GM21737 (cell line): Measurements from ENCODE around the gene SNRPB2.

ENCODE experiments used
- ATAC-seq: cut with Tn5 transposase; IDR thresholded peaks from one replicate; pipeline ENCODE4 v1.9.1; 2021; ENCODE audit warnings: mild to moderate bottlenecking, moderate library complexity; ENCODE audit not compliant: unreplicated experiment

Gene SNRPB2

GRCh38 chr20:16729565-16730460 is at the start of gene SNRPB2:
Gene SNRPB2, plus strand, starts transcription at chr20:16730026. Its CDS starts 1,677 bp downstream, at chr20:16731703.
- peak; percentile 97 for ATAC-seq

DNA sequence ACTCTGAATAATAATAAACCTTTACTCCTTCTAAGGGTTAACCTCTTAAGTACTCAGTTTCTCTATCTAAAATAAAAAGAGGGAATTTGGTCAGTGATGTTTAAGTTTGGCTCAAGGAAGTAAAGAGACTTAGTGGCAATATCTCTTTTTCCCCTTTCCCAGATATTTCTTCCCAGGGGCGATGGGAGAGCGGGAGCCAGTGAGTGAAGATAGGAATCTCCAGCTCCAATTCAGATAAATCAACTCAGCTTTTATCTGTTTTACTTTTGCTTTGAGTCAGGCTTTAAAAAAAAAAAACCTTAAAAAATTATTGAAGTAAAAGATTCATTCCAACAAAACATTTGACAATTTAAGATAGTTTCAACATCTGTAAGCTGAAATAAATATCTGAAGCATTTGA is 45.4 kb upstream of the SNRPB2 start:
- no peak for ATAC-seq

DNA sequence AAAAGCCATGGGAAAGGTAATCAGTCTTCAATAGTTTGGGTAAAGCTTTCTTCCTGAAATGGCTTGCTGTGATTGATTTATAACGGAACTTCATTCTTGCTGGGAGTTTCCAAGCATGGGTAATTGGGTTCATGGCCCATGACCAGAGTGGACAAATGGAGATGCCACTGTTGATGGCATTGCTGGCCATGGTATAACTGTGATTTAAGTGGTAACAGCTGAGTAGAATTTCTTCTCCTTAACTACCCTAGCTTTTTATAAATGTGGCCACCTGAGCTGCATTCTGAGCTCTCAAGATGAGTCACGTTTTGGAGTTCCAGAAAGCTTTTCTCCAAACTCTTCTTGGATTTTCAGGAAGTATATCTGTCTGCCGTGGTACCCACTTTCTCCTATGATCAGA is 39.9 kb upstream of the SNRPB2 start:
- no peak for ATAC-seq

- ATAC-seq = no peak
These were observed 38.4 kb upstream of the SNRPB2 start for GRCh38 chr20:16691381-16691780.

GRCh38 chr20:16692009-16692408 is 37.8 kb upstream of the SNRPB2 start:
- ATAC-seq = no peak

GRCh38 chr20:16692442-16692841 is 37.4 kb upstream of the SNRPB2 start:
- ATAC-seq = no peak

DNA sequence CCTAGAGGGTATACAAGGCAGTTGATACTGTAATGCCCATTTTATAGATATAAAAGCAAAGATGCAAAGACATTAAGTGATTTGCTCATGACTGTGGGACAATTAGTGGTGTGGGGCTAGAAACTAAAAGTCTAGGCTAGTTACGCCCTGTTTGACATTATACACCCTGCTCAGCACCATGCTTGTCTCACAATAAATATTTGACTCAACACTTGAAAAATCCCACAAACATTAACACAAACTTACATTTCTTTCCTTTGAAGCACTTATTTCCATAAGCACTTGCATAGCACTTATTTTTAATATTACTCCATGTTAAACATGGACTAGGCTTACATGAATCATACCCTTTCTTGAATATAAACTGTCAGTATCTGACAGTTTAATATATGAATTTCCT is 36.5 kb upstream of the SNRPB2 start:
- no peak for ATAC-seq

GRCh38 chr20:16694161-16694560 is 35.7 kb upstream of the SNRPB2 start:
- no peak for ATAC-seq

DNA sequence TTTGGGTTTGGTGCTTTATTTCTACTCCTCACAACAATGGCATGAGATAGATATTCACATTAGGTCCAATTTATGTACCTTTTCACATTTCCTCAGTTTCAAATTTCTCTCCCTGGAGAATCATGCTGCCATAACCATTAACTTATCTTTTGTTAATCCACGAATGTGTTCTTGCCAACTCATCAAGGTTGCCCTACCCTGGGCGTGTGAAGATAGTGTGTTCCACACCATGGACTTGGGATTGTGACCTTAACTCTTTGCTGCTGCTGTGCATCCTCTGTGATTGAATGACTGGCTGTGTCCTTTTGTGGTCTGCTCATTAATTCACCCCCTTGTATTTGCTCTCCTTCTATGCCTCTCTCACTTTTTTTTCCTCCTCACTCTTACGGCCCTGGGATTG is 34.2 kb upstream of the SNRPB2 start:
- ATAC-seq = no peak

DNA sequence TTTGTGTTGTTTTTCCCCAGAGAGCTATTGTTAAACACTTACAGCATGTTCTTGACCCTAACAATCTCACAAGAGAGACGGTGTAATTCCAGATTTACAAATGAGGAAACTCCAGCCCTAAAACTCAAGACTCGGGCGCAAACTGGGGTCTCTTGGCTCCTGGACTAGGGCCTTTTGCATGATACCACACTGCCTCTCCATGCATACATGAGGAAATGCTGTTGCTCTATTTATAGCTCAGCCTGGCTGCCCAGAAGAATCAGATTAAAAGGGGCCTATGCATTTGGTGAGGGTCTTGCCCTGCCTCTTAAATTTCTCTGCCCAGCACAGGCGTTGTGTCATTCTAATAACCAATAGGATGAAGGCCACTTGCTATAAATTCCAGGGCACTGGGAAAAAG is 30.5 kb upstream of the SNRPB2 start:
- no peak for ATAC-seq

DNA sequence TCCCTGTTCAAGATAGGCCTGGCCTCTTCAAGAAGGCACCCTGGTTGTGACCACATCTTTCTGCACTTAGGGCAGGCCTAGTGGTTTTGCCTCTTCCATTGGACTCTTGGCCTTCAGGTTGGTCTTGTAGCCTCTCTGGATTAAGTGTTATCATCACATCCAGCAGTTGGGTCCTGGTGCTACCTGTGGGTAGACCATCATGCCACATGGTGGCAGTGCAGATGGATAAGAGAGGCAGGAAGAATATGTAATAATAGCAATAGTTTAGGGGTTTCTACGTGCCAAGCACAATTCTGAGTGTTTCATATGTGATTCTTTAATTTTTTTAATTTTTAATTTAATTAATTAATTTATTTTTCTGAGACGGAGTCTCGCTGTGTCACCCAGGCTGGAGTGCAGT is 28.5 kb upstream of the SNRPB2 start:
- ATAC-seq = no peak

DNA sequence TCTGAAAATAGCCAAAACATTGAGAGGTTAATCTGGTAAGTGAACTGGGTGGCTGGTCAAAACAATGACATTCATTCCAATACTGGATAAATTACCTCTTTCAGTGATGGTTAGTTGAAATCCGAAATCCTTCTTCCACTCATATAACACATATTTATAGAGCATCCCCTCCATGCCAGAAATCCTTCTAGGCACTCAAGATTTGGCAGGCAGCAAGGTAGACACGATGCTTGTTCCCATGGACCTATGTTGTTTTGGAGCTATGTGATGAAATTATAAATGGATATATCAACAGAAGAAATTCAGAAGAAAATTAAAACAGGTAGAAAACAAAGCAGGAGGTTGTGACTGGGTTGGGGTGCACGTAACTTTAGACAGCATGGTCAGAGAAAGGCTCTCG is 26.3 kb upstream of the SNRPB2 start:
- no peak for ATAC-seq

GRCh38 chr20:16707674-16708073 is 22.2 kb upstream of the SNRPB2 start:
- no peak for ATAC-seq

GRCh38 chr20:16708602-16709001 is 21.2 kb upstream of the SNRPB2 start:
- ATAC-seq = no peak

DNA sequence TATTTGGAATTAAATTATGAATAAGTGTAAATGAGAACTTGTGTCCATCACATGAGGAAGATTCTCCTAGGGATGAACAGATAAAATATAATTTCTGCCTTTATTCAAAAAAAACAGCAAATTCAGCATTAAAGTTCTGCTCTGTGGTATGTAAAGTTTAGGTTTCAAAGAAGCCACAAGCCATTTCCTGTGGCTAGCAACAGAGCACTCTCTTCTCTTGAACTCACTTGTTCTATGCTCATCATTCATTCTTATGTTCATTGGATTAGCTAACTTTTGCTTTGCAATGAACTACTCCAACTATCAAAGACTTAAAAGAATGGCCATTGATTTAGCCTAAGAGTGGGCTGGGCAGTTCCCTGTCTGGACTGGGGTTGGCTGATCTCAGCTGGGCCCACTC is 20.8 kb upstream of the SNRPB2 start:
- ATAC-seq = peak; percentile 77

- ATAC-seq = no peak
These were observed 19.0 kb upstream of the SNRPB2 start for GRCh38 chr20:16710781-16711180.

GRCh38 chr20:16711661-16712258 is 18.1 kb upstream of the SNRPB2 start:
- ATAC-seq = no peak

GRCh38 chr20:16712511-16712947 is 17.3 kb upstream of the SNRPB2 start:
- ATAC-seq = no peak

GRCh38 chr20:16713066-16713465 is 16.8 kb upstream of the SNRPB2 start:
- ATAC-seq = no peak

DNA sequence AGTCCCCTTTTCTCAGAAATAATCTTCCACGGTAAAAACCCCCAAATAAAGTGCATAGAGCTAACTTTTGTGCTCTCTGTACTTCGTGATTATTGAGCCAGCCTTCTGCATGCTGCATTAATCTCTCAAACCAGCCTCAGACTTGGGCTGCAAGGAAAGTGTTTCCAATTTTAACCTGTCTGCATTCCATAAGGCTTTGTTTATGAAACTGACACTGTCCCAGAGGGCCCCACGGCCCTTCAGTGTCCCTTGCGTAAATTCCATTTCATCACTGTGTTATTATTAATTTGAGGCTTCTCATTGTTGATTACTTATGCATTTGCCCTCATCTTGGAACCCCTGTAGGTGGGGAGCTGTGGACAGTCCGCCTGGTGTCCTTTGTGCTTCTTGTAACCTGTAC is 15.6 kb upstream of the SNRPB2 start:
- ATAC-seq = no peak

GRCh38 chr20:16714751-16715150 is 15.1 kb upstream of the SNRPB2 start:
- no peak for ATAC-seq

- no peak for ATAC-seq
These were observed 10.4 kb upstream of the SNRPB2 start for GRCh38 chr20:16719421-16719820.
